Measurements from ENCODE around the gene ZNF341. TPM values are rescaled to one million over a fixed set of nuclear protein-coding genes. Genes with fewer than 3 reads are reported as not detected.

ZNF341 gene
- total and polyA plus RNA-seq, 9 of the 15 experiments (the other 6 are each of a cell fraction or from before 2014, with no cell fraction given) = 0.08 to 2.6 (median 1.0) TPM

- in situ Hi-C loops (cut with MboI) = no loop called here
- no peak for FAIRE-seq
These were observed 7.7 kb downstream of the ZNF341 start for GRCh38 chr20:33739493-33739892.

More at GRCh38 chr20:33739493-33739892, 7.7 kb downstream of the ZNF341 start:
- H3K27ac ChIP-seq (ENCODE audit: extremely low read depth, low read depth, low read length) = no peak overlapping the region; the same call in 2 of the 3 replicates
- DNase-seq (ENCODE audit: extremely low read depth in 1 of 4, low spot score in 3 of 4) = peak in 1 of 4 experiments; percentile 21
- ChIA-PET CTCF (ENCODE audit: low intra/inter-chr PET ratio) (no interaction called here), POLR2A (no interaction called here)
- BruUV-seq (replicated peaks) = no TSS peak
- WGBS (ENCODE audit: insufficient coverage, low coverage, missing lambda C conversion rate) = 46% methylated on average over 7 of the region's 7 CpGs
- no peaks in the 10 kb centered on the region for H4K20me1 ChIP-seq (replicated peaks; ENCODE audit: control insufficient read depth, insufficient read depth, low read length)
- peaks cover 12 to 16% of the 10 kb centered on the region in 2 experiments; a peak in 4 of 5 replicates for H3K4me1 ChIP-seq (replicated peaks in 1 of 2; ENCODE audit: control insufficient read depth in 2 of 2, insufficient read depth in 2 of 2, low read length in 2 of 2)
- H3K9me1 ChIP-seq (ENCODE audit: control insufficient read depth, insufficient read depth, low read length) = no peaks in the 10 kb centered on the region
- peak overlapping the region; percentile 38 for H3K4me2 ChIP-seq (ENCODE audit: insufficient read depth, low read length)
- no peaks in the 10 kb centered on the region for H3K36me3 ChIP-seq (ENCODE audit: control insufficient read depth, insufficient read depth, low read length)
- H3K9ac ChIP-seq (ENCODE audit: insufficient read depth in 1 of 2, low read depth in 2 of 2, low read length in 2 of 2) = no peak overlapping the region
- no peaks in the 10 kb centered on the region for H3K79me2 ChIP-seq (ENCODE audit: control insufficient read depth, insufficient read depth, low read length)
- H2AFZ ChIP-seq (ENCODE audit: low read depth, low read length) = peak overlapping the region; percentile 83
- no peak overlapping the region for H3K4me3 ChIP-seq
- intact Hi-C loops (cut with micrococcal nuclease) = no loop called here
- TF ChIP-seq CREM (IDR thresholded peaks at IDR 0.05; ENCODE audit: low read depth) (peak; percentile 68), FOSL1 (tag; conservative IDR thresholded peaks at IDR 0.05) (peak; percentile 54; the same call in 1 of the 2 replicates), MIER1 (IDR thresholded peaks at IDR 0.05; ENCODE audit: low read depth) (peak; percentile 35; the same call in 1 of the 2 replicates), ZHX1 (conservative IDR thresholded peaks at IDR 0.05; ENCODE audit: low read length) (no peak)
- no peaks in the 10 kb centered on the region for H3K27me3 ChIP-seq (ENCODE audit: control insufficient read depth in 2 of 2, insufficient read depth in 2 of 2, low read length in 2 of 2)
- peak; percentile 24; the same call in 1 of the 3 replicates for ATAC-seq
- peaks cover 6% of the 10 kb centered on the region for H3K9me3 ChIP-seq (replicated peaks; ENCODE audit: control insufficient read depth, insufficient read depth, low read depth, low read length)

Data from K562 (cell line).